ENCODE data around the gene HOXA4.

Gene HOXA4

DNA sequence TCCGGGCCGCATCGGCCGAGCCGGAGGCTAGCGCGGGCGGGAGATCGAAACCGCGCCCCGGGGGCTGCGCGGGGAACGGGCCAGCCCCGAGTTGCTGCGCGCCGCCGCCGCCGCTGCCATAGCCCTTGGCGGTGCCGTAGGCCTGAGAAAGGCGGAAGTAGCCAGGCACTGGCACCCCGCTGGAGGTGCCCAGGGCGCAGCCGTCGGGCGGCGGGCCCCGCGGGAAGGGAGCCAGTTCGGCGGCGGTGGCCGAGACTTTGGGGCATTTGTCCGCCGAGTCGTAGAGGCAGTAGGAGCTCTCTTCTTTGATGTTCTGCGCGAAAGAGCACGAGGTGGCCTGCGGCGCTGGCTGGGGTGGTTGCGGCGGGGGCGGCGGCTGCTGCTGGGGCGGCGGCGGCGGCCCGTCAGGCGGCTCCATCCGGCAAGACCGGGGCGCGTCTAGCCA is 43.0 kb upstream of the HOXA4 start:
- H3K27me3 ChIP-seq (ENCODE audit: insufficient read depth, poor library complexity, severe bottlenecking): peaks cover 61% of the 10 kb centered on the region
- peak overlapping the region; percentile 40 for H3K4me3 ChIP-seq (replicated peaks; ENCODE audit: insufficient read depth, low read length)

DNA sequence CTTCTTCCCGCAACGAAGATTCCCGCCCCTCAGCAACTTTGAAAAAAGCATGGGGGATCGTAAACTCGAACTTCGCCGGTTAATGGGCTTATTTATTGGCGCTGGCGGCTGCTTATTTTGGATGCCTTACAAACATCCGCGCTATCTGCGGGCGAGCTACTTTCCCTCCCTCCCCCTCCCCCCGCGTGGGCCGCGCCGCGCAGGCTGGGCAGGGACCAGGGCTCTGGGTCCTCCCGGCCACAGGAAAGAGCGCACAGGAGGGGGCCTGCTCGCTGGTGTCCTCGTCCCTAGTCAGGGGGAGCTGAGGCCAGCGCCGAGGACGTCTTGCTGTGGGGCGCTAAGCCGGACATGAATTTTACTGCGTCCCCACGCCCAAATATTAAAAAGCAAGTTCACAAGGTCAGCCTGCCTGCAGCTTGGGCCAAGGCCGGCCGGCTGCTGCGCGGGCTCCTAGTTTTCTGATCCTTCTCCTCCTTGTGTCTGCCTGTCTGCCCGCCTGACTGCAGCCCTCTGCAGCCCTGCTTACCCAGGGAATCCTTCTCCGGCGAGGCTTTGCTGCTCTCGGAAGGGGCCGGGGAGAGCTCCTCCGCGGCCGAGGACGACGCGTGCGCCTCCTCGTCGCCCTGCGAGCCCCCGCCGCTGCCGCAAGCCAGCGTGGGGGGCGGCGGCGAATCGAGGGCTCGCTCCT is 42.4 kb upstream of the HOXA4 start:
- no peak for DNase-seq (ENCODE audit: low read depth in 1 of 2, low spot score in 1 of 2)
- no peak overlapping the region for H3K27ac ChIP-seq (replicated peaks)
- peaks cover 67% of the 10 kb centered on the region for H3K27me3 ChIP-seq (ENCODE audit: insufficient read depth, poor library complexity, severe bottlenecking)
- TF ChIP-seq POLR2AphosphoS5 (IDR thresholded peaks at IDR 0.05; ENCODE audit: low read depth) (no peak), REST (IDR thresholded peaks at IDR 0.05; ENCODE audit: insufficient replicate concordance, low read depth) (no peak), SPI1 (IDR thresholded peaks at IDR 0.05; ENCODE audit: borderline replicate concordance, low read depth) (no peak), GABPA (IDR thresholded peaks at IDR 0.05; ENCODE audit: low read depth) (no peak)
- TF ChIP-seq, protein P1, sequence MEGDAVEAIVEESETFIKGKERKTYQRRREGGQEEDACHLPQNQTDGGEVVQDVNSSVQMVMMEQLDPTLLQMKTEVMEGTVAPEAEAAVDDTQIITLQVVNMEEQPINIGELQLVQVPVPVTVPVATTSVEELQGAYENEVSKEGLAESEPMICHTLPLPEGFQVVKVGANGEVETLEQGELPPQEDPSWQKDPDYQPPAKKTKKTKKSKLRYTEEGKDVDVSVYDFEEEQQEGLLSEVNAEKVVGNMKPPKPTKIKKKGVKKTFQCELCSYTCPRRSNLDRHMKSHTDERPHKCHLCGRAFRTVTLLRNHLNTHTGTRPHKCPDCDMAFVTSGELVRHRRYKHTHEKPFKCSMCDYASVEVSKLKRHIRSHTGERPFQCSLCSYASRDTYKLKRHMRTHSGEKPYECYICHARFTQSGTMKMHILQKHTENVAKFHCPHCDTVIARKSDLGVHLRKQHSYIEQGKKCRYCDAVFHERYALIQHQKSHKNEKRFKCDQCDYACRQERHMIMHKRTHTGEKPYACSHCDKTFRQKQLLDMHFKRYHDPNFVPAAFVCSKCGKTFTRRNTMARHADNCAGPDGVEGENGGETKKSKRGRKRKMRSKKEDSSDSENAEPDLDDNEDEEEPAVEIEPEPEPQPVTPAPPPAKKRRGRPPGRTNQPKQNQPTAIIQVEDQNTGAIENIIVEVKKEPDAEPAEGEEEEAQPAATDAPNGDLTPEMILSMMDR (IDR thresholded peaks at IDR 0.05; ENCODE audit: insufficient read depth, low read length): no peak
- peak overlapping the region; percentile 40; the same call in 1 of the 2 replicates for H3K4me3 ChIP-seq (replicated peaks; ENCODE audit: insufficient read depth, low read length)

More for the DNA sequence above, 43.0 kb upstream of the HOXA4 start:
- peak in 1 of 2 experiments; percentile 60 for DNase-seq (ENCODE audit: low read depth in 1 of 2, low spot score in 1 of 2)
- TF ChIP-seq REST (IDR thresholded peaks at IDR 0.05; ENCODE audit: insufficient replicate concordance, low read depth) (peak; percentile 12), SPI1 (IDR thresholded peaks at IDR 0.05; ENCODE audit: borderline replicate concordance, low read depth) (no peak), GABPA (IDR thresholded peaks at IDR 0.05; ENCODE audit: low read depth) (no peak), POLR2AphosphoS5 (IDR thresholded peaks at IDR 0.05; ENCODE audit: low read depth) (peak; percentile 38; the same call in 1 of the 2 replicates)
- TF ChIP-seq, protein P1 (IDR thresholded peaks at IDR 0.05; ENCODE audit: insufficient read depth, low read length): no peak
- no peak overlapping the region for H3K27ac ChIP-seq (replicated peaks)

- no peak for DNase-seq (ENCODE audit: low read depth in 1 of 2, low spot score in 1 of 2)
- H3K27me3 ChIP-seq (ENCODE audit: insufficient read depth, poor library complexity, severe bottlenecking): peaks cover 71% of the 10 kb centered on the region
Observed at GRCh38 chr7:27172315-27172774, 41.8 kb upstream of the HOXA4 start.

More at GRCh38 chr7:27172315-27172774, 41.8 kb upstream of the HOXA4 start:
- Histone ChIP-seq H3K27ac (replicated peaks) (no peak overlapping the region), H3K4me3 (replicated peaks; ENCODE audit: insufficient read depth, low read length) (no peak overlapping the region)
- TF ChIP-seq, protein P1 (IDR thresholded peaks at IDR 0.05; ENCODE audit: insufficient read depth, low read length): no peak
- TF ChIP-seq GABPA (IDR thresholded peaks at IDR 0.05; ENCODE audit: low read depth): no peak
- no peak for TF ChIP-seq SPI1 (IDR thresholded peaks at IDR 0.05; ENCODE audit: borderline replicate concordance, low read depth)
- TF ChIP-seq REST (IDR thresholded peaks at IDR 0.05; ENCODE audit: insufficient replicate concordance, low read depth): no peak
- no peak for TF ChIP-seq POLR2AphosphoS5 (IDR thresholded peaks at IDR 0.05; ENCODE audit: low read depth)

Data from HL-60 (cell line).